NCI-H2227 treated with DMSO at 0.1 percent for 48 hours (cell line): ENCODE measurements around the gene MKLN1.
"Not testable (repeated sequence)": the region's sequence is repeated elsewhere in the genome, so short reads cannot be mapped to it uniquely, and the experiment has no call there.

ENCODE experiments used
- DNase-seq: peaks from one replicate; lab custom pipeline; 2025; lab: John Stamatoyannopoulos, UW

MKLN1 gene

DNA sequence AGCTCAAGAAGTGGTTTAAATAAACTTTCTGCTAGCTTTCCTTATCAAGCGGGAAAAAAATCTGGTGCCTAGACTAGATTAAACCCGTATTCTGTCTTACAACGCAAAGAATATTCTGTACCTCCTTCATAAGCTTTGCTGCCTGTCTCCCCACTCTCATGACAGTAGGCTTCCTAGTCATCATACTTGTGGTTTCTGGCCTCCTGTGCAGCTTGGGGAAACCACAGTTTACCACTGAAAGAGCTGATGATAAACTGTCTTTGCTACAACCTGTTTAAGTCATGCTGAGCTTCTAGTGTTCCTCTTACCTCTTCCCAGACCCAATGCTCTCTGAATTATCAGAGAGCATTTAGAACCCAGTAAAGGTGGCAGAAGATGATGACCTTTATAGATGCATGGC, 173.7 kb downstream of the MKLN1 start:
- DNase-seq = no peak

- no peak for DNase-seq
Observed at GRCh38 chr7:131501930-131502685, 174.4 kb downstream of the MKLN1 start.

GRCh38 chr7:131502810-131503508, 175.3 kb downstream of the MKLN1 start:
- peak; percentile 55 for DNase-seq

DNA sequence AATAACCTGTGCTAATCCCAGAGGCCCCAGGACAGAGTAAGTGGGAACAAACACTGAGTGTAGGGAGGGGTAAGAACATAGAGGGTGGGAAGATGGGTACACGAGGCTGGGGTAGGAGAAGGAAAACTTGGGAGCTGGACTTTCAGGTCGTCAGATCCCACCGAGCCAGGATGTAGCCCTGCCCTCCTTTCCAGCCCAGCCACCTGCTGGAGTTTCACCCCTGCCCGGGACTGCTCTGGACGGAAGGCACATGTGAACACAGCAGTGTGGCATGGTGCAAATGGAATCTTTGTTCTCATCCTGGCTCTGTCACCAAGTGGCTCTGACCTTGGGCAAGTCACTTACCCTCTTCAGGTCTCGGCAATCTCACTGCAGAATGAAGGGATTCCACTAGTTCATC, 176.0 kb downstream of the MKLN1 start:
- no peak for DNase-seq

DNA sequence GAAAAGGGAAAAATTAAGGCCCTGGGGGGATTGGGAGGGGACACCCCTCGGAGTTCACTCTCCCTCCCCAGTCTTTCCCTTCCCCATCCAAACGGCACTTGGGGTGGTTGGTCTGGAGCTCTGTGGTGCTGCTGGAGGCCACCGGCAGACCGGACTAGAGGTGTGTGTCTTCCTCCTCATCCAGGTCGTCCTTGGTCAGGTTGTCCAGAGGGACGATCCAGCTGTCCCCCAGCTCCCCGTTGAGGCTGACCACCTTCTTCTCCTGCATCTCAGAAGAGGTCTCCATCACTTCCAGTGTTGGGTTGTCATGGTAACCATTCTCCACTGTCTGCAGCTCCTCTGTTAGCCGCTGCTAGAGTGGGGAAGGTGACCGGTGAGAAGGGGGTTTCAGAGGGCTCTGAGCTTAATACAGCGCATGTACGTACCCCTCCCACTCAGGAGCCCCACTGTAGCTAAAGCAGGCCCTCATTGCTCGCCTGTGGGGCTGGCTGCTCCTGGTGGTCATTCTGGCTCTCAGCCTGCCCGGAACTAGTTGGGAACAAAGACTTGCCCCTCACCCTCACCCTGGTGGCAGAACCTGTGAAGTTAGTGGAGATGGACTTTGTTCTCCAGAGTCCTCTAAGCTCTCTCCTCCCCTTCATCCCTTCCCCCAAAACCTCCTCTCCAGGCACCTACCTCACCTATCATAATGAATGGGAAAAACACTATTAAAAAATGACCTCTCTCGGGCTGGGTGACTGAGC, 176.7 kb downstream of the MKLN1 start:
- DNase-seq = no peak

GRCh38 chr7:131505037-131505620, 177.5 kb downstream of the MKLN1 start:
- not testable (repeated sequence) for DNase-seq

DNA sequence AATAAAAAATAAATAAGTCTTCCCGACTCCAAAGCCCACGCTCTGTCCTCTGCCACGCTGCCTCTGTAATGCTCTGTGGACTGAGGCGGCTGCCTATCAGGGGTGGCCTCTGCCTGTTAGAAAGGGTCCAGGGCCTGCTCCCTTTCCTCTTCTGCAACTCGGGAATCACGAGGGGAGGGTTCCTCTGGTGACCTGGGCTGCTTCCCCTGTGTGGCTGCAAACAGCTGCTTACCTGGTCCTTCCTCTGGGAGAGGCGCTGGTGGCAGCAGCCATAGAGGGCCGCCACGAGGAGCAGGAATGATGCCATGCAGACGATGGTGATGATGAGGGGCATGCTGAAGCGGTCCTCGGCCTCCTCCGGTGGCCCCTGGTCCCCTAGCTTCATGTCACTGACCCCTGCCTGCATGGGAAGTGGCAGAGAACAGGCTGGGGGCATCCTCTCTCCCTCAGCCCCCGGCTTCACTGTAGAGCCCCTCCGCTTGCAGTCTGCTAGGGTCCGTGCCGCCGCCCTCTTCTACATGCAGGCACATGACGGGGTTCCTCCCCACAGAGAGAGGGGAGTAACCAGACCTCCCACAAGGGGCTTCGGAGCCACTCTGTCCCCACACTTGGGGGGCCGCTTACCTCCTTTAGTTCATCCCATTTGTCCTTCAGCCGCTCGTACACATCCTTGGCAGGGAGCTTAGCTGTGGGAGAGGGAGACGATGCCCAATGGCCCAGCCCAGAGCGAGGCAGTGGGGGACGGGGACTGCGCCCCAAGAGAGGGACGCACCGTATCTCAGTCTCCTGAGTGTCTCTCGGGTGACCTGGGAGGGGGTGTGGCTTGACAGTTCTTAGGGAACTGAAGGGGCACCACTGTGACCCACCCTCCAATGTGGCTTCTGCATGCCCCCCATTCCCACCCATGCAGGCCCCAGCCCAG, 178.2 kb downstream of the MKLN1 start:
- DNase-seq = no peak

- no peak for DNase-seq
Observed at GRCh38 chr7:131506597-131506996, 178.9 kb downstream of the MKLN1 start.

- DNase-seq = peak; percentile 82
Observed at GRCh38 chr7:131507592-131508331, 180.1 kb downstream of the MKLN1 start.

GRCh38 chr7:131508754-131509486, 181.2 kb downstream of the MKLN1 start:
- DNase-seq = no peak

- no peak for DNase-seq
Observed at GRCh38 chr7:131509781-131510180, 182.1 kb downstream of the MKLN1 start.

GRCh38 chr7:131511071-131511470, 183.4 kb downstream of the MKLN1 start:
- no peak for DNase-seq

GRCh38 chr7:131511774-131512535, 184.3 kb downstream of the MKLN1 start:
- no peak for DNase-seq

DNA sequence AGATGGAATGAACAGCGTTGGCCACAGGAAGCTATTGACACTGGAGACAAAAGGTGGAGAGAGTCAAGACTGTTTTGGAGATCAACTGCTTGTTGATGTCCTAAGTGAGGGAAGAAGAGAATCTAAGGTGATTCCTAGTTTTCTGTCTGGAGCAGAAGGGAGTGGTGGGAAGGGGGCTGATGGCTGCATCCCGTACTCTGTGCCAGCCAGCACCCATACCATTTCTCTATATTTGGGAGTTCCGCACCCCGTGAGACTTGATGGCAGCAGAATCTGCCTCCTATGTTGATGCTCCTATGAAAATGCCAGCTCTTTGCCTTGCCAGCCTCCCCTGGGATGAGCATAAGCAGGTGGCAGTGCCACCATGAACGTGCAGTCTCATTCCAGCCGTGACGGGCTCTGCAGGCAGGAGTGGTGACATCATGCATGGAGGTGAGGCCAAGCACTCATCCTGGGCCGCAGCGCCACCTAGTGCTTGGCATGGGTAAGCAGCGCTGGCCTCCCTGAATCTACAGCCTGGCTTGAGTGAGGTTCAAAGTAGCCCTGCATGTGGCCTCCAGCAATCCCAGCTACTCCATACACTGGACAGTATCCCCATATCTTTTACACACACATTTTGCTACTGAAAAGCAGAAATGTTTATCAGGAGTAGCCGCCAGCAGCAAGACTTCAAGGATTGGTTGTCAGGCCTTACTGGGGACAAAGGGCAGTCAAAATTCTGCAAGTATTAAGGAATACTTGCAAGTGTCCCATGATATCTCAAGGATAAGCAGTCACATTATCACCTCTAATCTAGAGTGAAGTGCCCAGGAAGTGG, 185.8 kb downstream of the MKLN1 start:
- peak; percentile 85 for DNase-seq

DNA sequence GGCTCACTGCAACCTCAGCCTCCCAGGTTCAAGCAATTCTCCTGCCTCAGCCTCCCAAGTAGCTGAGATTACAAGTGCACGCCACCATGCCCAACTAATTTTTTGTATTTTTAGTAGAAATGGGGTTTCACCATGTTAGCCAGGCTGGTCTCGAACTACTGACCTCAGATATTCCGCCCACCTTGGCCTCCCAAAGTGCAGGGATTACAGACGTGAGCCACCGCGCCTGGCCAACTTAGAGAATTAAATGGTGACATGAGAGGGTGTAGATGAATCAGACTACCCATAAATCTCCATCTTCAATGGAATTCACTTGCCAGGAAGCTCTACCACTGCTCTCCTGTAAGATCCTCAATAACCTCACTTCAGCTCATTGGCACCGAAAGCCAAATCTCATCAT, 187.8 kb downstream of the MKLN1 start:
- not testable (repeated sequence) for DNase-seq

DNA sequence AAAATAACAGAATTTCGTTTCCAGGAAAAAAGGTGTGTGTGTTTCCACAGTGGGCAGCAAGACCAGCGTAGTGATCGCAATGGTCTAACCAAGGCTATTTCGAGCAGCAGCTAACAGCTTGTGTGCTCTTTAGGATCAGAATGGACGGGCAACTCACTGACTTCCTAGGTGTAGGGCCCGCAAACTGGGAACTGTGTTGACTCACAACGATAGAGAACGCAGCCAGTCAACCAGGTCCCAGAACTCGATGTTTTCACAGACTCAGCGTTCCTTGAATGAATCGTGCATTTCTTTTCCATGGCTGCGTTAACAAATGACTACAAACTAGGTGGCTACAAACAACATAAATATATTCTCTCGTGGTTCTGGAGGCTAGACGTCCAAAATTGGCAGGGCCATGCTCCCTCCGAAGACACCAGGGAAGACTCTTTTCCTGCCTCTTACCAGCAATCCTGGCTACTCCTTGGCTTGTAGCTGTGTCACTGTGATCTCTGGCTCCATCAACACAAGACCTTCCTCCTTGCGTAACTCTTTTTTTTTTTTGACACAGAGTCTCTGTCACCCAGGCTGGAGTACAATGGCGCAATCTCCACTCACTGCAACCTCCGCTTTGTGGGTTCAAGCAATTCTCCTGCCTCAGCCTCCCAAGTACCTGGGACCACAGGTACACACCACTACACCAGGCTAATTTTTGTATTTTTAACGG, 189.7 kb downstream of the MKLN1 start:
- no peak for DNase-seq

- no peak for DNase-seq
Observed at GRCh38 chr7:131518626-131519025, 190.9 kb downstream of the MKLN1 start.
